GM21367 (cell line): Measurements from ENCODE around the gene PCSK2.

Experiments
- ATAC-seq: cut with Tn5 transposase; IDR thresholded peaks from one replicate; pipeline ENCODE4 v1.9.1; 2021; ENCODE audit not compliant: unreplicated experiment

Gene PCSK2

DNA sequence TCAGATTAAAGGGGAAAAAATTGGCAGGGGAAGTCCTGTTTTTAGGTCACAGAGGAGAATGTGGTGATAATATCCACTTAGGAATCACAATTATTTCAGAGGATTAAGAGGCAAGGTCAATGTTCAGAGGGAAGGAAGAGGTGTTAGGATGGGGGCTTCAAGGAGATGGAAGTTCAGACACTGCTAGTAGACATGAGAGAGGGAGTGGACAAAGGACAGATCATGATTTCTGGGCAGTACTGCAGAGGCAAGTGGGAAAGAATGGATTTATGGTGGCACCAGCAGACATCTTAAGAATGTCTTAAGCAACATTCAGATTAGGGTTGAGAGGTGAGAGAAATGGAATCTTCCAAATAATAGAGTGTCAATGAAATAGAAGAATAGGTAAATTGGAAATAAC lies 9.9 kb downstream of the PCSK2 start:
- ATAC-seq = no peak

DNA sequence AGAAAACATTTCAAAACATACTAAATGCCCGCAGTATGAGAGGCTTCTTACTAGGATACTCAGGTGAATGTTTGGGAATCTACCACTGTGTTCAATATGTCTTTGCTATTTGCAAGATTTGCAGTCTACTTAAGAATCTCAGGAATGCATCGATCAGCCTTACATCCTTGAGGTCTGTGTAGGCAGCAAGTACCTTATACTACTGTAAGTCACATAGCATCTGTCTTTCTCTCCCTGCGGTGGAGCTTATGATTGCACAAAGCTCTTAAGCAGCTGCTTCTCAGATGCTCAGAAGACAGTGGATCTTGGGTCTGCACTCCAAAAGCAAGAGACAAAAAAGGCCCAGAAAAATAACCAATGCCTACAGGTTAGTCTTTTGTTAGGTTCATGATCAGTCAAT lies 21.4 kb downstream of the PCSK2 start:
- no peak for ATAC-seq

DNA sequence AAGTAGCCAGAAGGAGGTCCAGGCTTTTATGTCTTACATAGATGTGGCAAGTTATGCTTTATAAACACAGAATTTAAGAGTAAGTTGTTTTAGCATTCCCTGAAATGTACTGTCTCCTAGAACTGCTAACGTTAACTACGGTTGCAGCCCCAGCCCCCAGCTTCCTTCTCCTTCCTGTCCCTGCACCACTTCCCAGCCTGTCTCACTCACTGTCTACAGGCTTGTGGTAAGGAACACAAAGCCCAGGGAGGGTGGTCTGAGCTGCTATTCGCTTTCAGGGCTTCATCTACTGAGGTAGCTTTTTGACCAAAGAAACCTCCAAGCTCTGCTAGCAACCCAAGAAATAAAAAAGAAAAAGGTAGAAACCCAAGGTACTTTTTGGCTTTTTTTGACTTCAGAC lies 35.9 kb downstream of the PCSK2 start:
- no peak for ATAC-seq

DNA sequence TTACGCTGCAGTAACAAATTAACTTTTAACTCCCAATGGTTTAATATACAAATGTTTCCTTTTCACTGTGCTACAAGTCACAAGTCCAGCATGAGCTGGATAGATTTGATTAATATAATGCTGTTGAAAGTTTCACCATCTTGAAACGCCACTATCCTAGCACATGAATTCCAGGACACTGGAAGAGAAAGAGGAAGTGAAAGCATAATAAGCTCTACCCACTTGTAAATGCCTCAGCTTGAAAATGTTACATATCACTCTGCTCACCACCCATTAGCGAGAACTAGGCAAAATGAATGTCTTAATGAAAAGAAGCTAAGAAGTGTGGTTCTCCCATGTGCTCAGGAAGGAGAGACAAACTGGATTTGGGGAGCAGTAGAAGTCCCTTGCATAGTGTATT lies 46.9 kb downstream of the PCSK2 start:
- no peak for ATAC-seq

DNA sequence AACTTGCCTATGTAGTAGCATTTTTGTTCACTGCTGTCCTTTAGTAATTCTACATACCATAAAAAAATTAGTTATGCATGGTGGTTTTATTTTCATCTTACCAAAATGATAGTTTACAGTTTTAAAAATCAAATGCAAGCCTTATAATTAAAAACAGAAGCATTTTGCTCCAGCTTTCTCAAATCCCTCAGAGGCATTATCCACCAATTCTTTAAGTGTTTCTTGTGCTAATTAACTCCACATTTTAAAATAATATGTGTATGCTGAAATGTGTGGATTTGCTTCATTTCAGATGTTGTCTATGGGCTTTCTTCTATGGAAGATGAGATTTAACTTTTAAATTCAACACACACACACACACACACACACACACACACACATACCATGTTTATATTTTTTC lies 49.3 kb downstream of the PCSK2 start:
- ATAC-seq = no peak

DNA sequence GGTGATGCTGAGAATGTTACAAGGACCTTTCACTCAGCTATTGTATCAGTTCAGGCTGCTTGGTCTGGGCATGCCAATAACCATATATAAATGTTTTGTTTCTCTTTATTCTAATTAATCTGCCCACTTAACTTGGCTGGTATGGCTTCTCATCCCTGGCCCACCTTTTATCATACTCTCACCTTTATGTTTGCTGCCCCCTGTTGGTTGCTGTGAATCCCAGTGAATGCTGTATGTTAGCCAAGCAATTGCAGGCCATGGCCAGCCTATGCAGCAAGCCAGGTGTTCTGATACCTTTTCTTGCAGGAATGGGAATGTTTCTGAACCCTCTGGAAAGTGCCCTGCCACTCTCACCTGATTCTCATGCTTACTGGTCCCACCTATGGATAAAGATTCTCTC lies 54.6 kb downstream of the PCSK2 start:
- ATAC-seq = no peak

DNA sequence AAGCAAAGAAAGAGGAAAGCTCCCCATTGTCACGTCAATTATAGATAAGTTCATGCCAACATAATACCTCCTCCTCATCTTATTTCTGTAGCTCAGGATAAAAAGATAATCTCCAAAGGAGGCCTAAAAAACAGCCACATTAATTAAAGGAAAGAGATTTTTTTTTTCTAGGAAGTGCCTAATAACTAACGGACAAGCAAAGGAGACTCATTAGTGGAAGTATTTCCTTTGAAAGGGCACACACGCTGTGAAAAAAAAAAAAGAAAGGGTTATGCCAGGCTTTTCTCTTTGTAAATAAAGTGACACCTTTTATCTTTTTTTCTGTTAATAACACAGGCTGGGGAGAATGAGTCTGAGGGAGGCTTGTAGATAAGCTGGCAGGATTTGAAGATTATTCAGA lies 55.7 kb downstream of the PCSK2 start:
- no peak for ATAC-seq

DNA sequence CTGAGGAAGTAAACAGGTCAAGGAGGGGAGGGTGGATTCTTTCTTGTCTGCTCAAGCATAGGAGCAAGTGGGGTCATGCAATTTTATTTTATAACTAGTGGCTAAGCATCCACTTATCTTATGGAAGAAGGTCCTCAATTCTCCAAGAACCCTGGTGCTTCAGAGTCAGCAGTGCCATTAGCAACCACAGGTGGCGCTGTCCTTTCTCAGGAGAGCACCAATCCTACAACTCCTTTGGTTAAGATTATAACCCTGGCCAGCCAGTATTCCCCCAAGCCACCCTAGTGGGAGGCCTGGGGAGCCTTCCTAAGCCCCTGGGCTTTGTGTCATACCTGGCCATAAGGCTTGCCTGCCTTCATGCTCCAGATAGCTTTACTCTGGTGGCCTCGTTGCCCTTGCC lies 60.7 kb downstream of the PCSK2 start:
- ATAC-seq = no peak

DNA sequence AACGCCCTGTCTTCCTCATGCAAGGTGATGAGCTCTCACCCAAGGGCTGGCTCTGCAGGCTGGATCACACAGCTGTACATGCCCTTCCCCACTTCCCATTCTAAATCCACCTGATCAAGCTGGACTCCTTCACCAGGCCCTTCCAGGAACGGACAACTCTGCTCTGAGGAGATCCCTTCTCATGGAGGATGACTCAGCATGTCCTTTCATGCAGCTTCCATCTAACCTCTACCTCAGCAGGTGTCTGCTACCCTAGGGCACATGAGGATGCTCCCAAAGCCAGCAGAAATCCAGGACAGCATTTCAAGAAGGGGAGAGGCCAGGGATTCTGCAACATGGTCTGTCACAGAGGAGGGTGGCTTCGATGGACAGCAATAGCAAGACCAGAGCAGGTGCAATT lies 61.2 kb downstream of the PCSK2 start:
- no peak for ATAC-seq

DNA sequence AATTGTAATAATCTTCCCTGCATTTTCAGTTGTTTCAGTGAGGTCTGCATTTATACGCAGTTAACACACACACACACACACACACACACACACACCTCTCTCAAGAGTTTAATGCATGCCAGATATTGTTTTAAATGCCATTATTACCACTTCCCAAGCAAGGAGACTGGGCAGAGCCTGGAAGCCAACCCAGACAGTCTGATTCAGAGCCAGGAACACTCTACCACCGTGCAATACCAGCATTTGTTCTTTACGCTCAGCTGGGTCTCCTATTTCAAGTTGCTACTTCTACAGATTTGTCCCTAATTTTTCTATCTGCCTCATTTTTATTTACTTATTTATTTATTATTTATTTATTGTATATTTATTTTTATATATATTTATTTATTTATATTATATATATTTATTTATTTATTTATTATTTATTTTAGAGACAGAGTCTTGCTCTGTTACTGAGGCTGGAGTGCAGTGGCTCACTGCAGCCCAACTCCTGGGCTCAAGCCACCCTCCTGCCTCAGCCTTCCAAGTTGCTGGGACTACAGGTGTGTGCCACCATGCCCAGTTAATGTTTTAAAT lies 68.4 kb downstream of the PCSK2 start:
- no peak for ATAC-seq

DNA sequence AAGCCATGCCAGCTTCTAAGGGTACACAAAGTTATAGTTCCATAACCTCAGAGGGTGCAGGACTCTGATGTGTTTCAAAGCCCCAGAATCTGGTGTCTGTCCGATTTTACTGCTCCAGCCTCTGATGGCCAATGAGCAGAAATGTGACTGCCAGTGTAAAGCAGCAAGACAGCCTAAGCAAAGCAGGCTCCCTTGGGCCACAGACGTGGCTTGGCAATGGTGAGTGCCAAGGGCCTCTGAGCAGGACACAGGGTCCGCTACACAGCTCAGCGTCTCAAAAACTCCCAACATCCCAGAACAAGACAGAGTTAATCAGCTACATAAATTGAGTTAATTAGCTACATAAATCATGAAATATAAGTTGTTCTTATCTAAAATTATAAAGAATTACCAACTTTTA lies 69.2 kb downstream of the PCSK2 start:
- no peak for ATAC-seq

DNA sequence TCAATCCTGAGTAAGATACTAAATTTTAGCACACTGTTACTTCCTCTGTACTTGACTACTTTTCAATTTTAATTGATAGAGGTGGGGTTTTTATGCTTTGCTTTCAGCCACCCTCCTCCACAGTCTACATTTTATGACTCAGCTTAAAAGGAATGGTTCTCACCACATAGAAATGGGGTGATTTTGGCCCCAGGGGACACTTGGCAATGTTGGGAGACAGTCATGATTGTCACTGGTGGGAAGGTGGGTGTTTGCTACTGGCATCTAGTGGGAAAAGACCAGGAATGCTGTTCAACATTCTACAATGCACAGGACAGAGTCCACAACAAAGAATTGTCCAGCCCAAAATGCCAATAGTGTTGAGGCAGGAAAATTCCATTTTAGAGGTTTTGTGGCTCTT lies 71.3 kb downstream of the PCSK2 start:
- ATAC-seq = no peak

DNA sequence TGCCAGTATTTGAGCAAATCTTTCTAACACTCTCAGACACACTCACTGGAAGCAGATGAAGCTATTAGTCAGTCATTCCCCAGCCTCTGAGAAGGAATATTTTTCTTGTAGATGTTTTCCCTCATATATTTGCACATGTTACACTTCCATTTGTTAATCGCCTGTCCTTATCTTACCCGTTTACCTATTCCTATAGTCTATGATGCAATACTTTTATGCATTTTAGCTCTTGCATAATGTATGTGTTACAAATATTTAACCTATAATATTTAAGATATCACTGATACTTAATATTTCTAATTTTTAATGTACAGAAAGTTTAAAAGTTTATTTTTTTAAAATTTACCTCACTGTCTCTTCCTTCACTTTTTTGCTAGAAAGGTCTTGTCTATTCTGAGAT lies 71.9 kb downstream of the PCSK2 start:
- ATAC-seq = no peak

DNA sequence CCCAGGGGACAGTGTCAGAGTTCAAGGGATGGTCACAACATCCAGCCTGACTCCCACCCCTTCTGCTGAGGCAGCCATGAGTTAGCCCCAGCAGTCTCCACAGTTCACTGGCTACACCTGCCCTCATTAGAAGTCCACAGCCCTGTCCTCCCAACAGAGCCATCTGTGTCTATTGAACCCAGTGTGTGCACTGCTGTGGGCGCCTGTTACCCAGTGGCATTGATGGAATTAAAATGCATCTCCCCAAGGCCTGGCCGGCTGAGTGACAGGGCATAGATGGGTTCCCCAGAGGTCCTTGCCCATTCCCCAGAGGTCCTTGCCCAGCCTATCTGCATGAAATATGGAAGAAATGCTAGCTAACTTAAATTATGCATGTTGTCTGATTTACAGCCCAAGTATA lies 73.3 kb downstream of the PCSK2 start:
- ATAC-seq = no peak

DNA sequence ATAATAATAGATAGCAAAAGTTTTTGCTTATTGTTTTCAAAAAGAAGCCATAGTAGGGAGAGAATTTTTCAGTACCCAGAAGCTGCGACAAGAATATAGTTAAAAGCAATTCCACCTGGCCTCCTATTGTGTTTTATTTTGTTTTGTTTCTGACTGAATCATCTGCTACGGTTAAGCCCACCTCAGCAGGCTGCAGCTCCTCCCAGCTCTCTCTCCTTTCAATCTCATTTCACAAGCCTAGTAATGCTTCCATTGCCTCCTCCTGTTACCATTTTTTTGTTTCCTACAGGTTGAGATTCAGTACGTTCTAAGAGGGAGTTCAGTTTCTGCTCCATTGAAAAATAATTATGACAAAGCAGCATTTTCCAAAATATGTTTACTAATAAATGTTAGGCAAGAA lies 77.9 kb downstream of the PCSK2 start:
- no peak for ATAC-seq

DNA sequence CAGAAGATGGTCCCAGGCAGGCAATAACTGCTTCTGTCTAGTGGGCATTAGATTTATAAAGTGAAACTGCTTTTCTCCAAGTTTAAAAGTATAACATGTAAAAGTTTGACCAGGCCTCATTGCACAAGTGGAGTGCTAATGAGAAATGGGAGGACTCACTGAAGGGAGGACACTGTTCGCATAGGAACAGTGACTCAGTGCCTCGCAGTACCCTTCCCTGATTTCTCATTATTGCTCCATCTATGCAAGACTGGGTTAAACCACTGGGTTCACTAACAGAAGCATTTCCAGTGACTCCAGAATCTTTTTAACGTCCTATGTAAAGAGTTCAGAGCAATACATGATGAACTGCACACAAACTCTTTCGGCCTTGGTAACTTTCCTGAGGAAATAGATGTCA lies 79.6 kb downstream of the PCSK2 start:
- no peak for ATAC-seq

DNA sequence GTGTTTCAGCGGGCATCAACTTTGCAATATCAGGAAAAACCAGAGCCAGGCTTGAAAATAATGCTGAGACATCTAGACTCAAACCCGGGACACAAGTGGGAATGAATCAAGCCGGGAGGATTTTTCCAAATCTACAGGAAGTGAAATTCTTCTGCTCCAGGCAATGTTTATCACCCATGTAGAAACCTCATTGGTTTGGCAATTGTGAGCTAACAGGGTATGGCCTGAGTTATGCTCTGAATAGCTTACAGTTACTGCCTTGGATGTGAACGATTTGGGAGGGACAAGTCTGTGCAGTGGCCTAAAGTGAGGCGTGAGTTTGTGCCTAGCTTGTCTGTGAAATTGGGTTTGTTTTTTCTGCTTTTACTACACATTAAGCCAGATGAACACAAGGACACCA lies 87.4 kb downstream of the PCSK2 start:
- no peak for ATAC-seq

DNA sequence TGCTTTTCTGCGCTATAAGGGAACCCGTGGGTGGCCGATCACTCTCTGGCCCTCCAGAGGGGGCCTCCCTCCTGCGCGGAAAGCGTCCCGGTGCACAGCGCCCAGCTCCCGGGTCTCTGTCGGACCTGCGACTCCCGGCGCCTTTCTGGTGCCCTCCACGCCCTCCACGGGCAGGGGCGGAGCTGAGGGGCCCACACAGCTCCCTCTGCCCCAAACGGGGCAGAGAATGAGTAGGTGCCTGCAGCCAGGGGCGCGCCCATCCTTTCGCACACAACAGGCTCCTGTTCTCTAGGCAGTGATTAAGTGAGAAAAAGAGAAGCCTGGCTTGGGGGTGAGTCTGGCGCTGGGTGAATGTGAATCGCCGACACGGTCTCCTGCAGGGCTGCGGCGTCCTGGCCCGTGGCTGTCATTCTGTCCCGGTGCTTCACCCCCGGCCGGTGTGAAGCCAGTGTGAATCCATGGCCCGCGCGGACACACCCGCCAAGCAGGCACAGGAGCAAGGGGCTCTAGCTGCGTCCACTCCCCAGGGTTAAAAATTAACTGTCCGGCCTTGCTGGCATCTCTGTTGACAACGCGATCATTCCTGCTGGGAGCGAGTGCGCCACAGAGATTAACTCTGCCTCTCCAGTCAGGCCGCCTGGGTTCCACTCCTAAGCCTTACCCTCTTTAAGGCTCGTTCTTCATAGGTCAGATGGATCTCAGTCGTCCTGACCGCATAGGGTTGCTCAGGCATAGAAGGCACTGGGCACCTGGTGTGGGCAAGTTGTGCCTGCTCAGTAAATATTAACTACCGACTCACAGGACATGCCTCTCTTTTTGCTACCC lies 88.8 kb downstream of the PCSK2 start:
- ATAC-seq = no peak

DNA sequence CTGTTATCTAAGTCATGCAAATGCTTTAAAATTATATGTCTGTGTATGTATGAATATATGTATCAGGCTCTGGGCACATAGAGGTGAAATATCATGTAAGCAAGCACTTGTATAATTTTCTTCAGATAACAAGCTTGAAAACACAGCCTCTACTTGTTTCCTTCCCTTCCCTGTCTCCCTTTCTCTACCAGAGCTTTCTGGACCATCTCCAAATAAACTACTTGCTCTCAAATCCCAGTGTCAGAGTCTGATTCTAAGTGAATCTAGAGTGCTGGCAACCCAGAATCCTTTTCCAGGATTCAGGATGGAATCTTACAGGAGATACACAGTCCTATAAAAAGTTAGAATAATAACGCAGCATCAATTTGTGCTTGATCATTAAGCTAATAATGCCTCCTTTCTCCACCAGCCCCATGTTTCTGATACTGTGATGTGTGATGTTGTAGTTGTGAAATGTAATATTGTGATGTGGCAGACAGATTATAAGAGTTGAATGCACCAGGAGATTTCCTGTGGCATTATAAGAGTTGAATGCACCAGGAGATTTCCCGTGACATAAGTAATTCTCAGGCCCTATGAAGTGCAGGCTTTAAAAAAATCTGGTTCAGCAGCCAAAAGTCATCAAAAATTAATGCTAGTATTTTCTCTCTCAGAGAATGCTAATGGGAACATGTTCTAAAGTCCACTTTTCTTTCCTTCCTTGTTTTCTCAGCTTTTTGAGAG lies 89.6 kb downstream of the PCSK2 start:
- no peak for ATAC-seq

DNA sequence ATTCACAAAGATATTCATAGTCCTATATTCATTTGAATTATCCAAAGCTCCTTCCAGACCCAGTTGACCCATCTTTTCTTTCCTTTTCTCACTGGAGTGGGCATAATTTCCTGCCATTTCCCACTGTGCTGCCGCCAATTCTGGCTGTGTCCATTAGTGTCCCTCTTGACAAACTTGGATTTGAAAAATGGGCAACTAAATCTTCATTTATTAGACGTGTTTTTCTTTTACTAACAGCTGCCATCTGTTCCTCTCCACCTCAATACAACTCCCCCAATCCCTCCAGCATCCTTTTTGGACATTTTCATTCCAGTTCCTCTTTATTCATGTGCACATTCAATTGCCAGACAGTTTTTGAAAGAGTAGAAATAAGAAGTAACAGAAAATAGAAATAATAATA lies 90.5 kb downstream of the PCSK2 start:
- ATAC-seq = no peak

DNA sequence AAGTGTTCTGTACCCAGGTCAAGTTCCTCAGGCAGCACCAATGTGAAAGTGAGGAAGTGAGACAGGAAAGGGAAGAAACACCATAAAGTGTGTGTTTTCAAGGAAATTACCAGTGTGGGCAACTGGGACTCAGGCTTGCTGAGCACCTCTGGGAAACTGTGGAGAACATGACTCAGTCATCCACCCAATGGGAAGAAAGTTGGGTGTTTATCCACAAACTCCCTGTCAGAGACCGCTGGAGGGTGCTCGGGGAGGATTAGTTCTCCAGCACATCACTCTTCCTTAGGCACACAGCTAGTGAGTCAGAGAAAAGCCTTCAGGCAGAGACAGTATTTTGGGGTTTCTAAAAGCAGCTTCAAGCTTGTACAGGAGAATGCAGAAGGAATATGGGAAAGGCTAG lies 93.6 kb downstream of the PCSK2 start:
- ATAC-seq = no peak

DNA sequence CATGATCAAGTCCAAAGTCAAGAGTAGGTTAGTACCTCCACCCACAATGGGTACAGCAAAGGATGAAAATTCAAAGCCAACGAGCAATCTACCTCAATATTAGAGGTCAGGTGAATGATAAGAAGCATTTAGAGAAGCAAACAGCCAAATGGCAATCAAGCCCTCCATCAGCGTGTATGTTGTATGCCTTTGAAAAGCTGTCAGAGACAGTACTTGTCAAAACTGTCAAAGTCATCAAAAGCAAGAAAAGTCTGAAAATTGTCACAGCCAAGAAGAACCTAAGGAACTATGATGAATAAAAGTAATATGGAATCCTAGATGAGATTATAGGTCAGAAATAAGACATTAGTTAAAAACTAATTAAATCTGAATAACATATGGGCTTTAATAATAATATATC lies 99.3 kb downstream of the PCSK2 start:
- ATAC-seq = no peak
